Naive thymus-derived CD4-positive, alpha-beta T cell (primary cell): ENCODE results near the gene CACNG4. TPM values are rescaled to one million over a fixed set of nuclear protein-coding genes. Genes with fewer than 3 reads are reported as not detected.

Experiments
- ATAC-seq: fragments of 150-1000 bp; cut with Tn5 transposase; 2 replicates; pipeline ENCODE4 v1.10.0; 2021; ENCODE audit warnings: mild to moderate bottlenecking, moderate library complexity
- CTCF ChIA-PET: fragments of 350-600 bp; sonication (Branson Sonifier 250); formaldehyde crosslinking; loops from one replicate; lab custom pipeline; 2021; ENCODE audit warnings: antibody characterized with exemption; lab: Charles Lee
- POLR2A ChIA-PET: fragments of 350-600 bp; sonication (Branson Sonifier 250); formaldehyde crosslinking; loops from one replicate; lab custom pipeline; 2021; ENCODE audit warnings: antibody characterized with exemption, inconsistent platforms; lab: Charles Lee
- DNase-seq, 9 donors: peaks; one replicate each; pipeline versions ENCODE4 v3.0.0 to v3.0.0-alpha.2; 2020 to 2022; ENCODE audit warnings: mixed read lengths in 1 of 9
- H3K27ac ChIP-seq: one replicate; pipeline ENCODE4 v1.7.0; 2013; ENCODE audit warnings: mild to moderate bottlenecking, low read depth, low read length, moderate library complexity
- H3K27me3 ChIP-seq, 2 donors: one replicate each; pipeline ENCODE4 v1.7.0; 2013; ENCODE audit warnings: low read length in 2 of 2, mild to moderate bottlenecking in 2 of 2, moderate library complexity in 2 of 2; ENCODE audit not compliant: control insufficient read depth in 2 of 2, insufficient read depth in 2 of 2
- H3K36me3 ChIP-seq, 3 experiments: 1 replicate in 2 of 3; 2 replicates in 1 of 3; pipeline ENCODE4 v1.7.0; 2013; ENCODE audit warnings: low read length in 3 of 3, mild to moderate bottlenecking in 3 of 3, moderate library complexity in 1 of 3; ENCODE audit not compliant: insufficient read depth in 3 of 3, control insufficient read depth in 2 of 3
- H3K4me1 ChIP-seq, 2 donors: one replicate each; pipeline ENCODE4 v1.7.0; 2013; ENCODE audit warnings: low read length in 2 of 2, mild to moderate bottlenecking in 2 of 2, moderate library complexity in 1 of 2; ENCODE audit not compliant: control insufficient read depth in 2 of 2, insufficient read depth in 2 of 2
- H3K4me3 ChIP-seq: 2 replicates; pipeline ENCODE4 v1.7.0; 2013; ENCODE audit warnings: mild to moderate bottlenecking, low read length
- H3K9me3 ChIP-seq, 3 experiments: 1 replicate in 2 of 3; 2 replicates in 1 of 3; pipeline ENCODE4 v1.7.0; 2013; ENCODE audit warnings: low read length in 3 of 3; ENCODE audit not compliant: control insufficient read depth in 2 of 3
- H3K27ac Mint-ChIP-seq, 9 donors: one replicate each; pipeline ENCODE4 v1.8.0; 2020 to 2022; ENCODE audit warnings: mixed read lengths in 9 of 9, mild to moderate bottlenecking in 8 of 9, moderate library complexity in 5 of 9, inconsistent platforms in 2 of 9
- H3K27me3 Mint-ChIP-seq, 5 donors: one replicate each; pipeline ENCODE4 v1.8.0; 2021 to 2022; ENCODE audit warnings: mixed read lengths in 5 of 5, mild to moderate bottlenecking in 1 of 5
- H3K36me3 Mint-ChIP-seq, 5 donors: one replicate each; pipeline ENCODE4 v1.8.0; 2020 to 2022; ENCODE audit warnings: mixed read lengths in 5 of 5, mild to moderate bottlenecking in 3 of 5, inconsistent platforms in 1 of 5
- H3K4me1 Mint-ChIP-seq, 7 donors: one replicate each; pipeline ENCODE4 v1.8.0; 2020 to 2022; ENCODE audit warnings: mixed read lengths in 7 of 7, mild to moderate bottlenecking in 3 of 7, inconsistent platforms in 1 of 7
- H3K4me3 Mint-ChIP-seq, 10 donors: one replicate each; pipeline ENCODE4 v1.8.0; 2020 to 2022; ENCODE audit warnings: mild to moderate bottlenecking in 10 of 10, mixed read lengths in 10 of 10, moderate library complexity in 6 of 10, inconsistent platforms in 2 of 10
- H3K9me3 Mint-ChIP-seq, 11 donors: one replicate each; pipeline ENCODE4 v1.8.0; 2020 to 2022; ENCODE audit warnings: mixed read lengths in 11 of 11, mild to moderate bottlenecking in 4 of 11, inconsistent platforms in 1 of 11, moderate library complexity in 1 of 11
- intact Hi-C, 2 donors: fragments of 100-400 bp; cut with micrococcal nuclease; formaldehyde crosslinking; loops; one replicate each; pipeline ENCODE4 v1.15.1; 2023
- polyA plus RNA-seq, 2 donors: library from polyadenylated mRNA; unstranded; fragments of 300-500 nt; fragmentation: Illumina TruSeq; gene quantifications; one replicate each; pipeline ENCODE4 v1.2.3, GENCODE V29; 2021
- total RNA-seq, 6 experiments: library from RNA in 5 of 6; stranded (reverse) in 5 of 6; gene quantifications; 1 replicate in 5 of 6; 2 replicates in 1 of 6; pipeline ENCODE4 v1.2.3 and lab custom pipeline; 2021 to 2026

CACNG4 gene
- total RNA-seq (not detected), polyA plus RNA-seq (not detected), total RNA-seq (lab: John Stamatoyannopoulos, UW) (not detected)

- Mint-ChIP-seq H3K27me3 (peaks cover 52 to 71% (median 56%) of the 10 kb centered on the region in 5 donors), H3K4me3 (peak within 1 kb of the TSS in 9 of 10 donors; percentile 32 to 86 (median 68)), H3K4me1 (peaks cover 0 to 23% (median 8%) of the 10 kb centered on the region in 7 donors), H3K27ac (no peak within 1 kb of the TSS), H3K36me3 (peaks cover 0 to 4% (median 0%) of the 10 kb centered on the region in 5 donors), H3K9me3 (peaks cover 0 to 1% (median 0%) of the 10 kb centered on the region in 11 donors)
- ChIA-PET POLR2A (no interaction called here), CTCF (no interaction called here)
- no peaks in the 10 kb centered on the region for H3K9me3 ChIP-seq
- H3K27ac ChIP-seq, result no peak within 1 kb of the TSS
- H3K4me3 ChIP-seq, result no peak within 1 kb of the TSS
- no peaks in the 10 kb centered on the region for H3K4me1 ChIP-seq
- no peak for DNase-seq
- H3K36me3 ChIP-seq, result no peaks in the 10 kb centered on the region
- intact Hi-C loops, result no loop called here
- H3K27me3 ChIP-seq, result peaks cover 0 to 8% of the 10 kb centered on the region in 2 donors
- no peak for ATAC-seq
Observed at GRCh38 chr17:66963909-66964771, at the start of gene CACNG4. Gene CACNG4 (plus strand): TSS chr17:66964707. CDS start chr17:66964912, 205 bp downstream.

- H3K36me3 Mint-ChIP-seq, result peaks cover 0 to 4% (median 0%) of the 10 kb centered on the region in 5 donors
- H3K4me3 Mint-ChIP-seq, result no peak overlapping the region
- H3K9me3 ChIP-seq, result no peaks in the 10 kb centered on the region
- H3K9me3 Mint-ChIP-seq, result peaks cover 0 to 8% (median 0%) of the 10 kb centered on the region in 11 donors
- H3K27ac ChIP-seq, result no peak overlapping the region
- H3K4me1 ChIP-seq, result no peaks in the 10 kb centered on the region
- no peaks in the 10 kb centered on the region for H3K36me3 ChIP-seq
- H3K27ac Mint-ChIP-seq, result no peak overlapping the region
- peaks cover 0 to under 1% (median 0%) of the 10 kb centered on the region in 7 donors for H3K4me1 Mint-ChIP-seq
- H3K27me3 ChIP-seq, result no peaks in the 10 kb centered on the region
- no peak overlapping the region for H3K4me3 ChIP-seq
- no peak for ATAC-seq
- intact Hi-C loops, result no loop called here
- POLR2A ChIA-PET, result no interaction called here
- H3K27me3 Mint-ChIP-seq, result peaks cover 8 to 27% (median 20%) of the 10 kb centered on the region in 5 donors
- CTCF ChIA-PET, result interaction anchor here (1.0 kb wide), 1 partner anchor 9 kb away, joined by 3 read pairs; no protein-coding TSS in a partner anchor
- DNase-seq, result no peak
Observed at GRCh38 chr17:66915204-66915611, 49.3 kb upstream of the CACNG4 start.

- Mint-ChIP-seq H3K27ac (no peak overlapping the region), H3K9me3 (peaks cover 0 to 13% (median 0%) of the 10 kb centered on the region in 11 donors), H3K27me3 (peaks cover 8 to 32% (median 23%) of the 10 kb centered on the region in 5 donors), H3K4me3 (no peak overlapping the region), H3K4me1 (peaks cover 0 to 4% (median 0%) of the 10 kb centered on the region in 7 donors), H3K36me3 (peaks cover 0 to 5% (median 0%) of the 10 kb centered on the region in 5 donors)
- no peaks in the 10 kb centered on the region for H3K4me1 ChIP-seq
- ChIA-PET POLR2A (no interaction called here), CTCF (no interaction called here)
- DNase-seq, result no peak
- H3K9me3 ChIP-seq, result no peaks in the 10 kb centered on the region
- no peaks in the 10 kb centered on the region for H3K36me3 ChIP-seq
- intact Hi-C loops, result no loop called here
- no peak overlapping the region for H3K4me3 ChIP-seq
- no peak for ATAC-seq
- no peaks in the 10 kb centered on the region for H3K27me3 ChIP-seq
- no peak overlapping the region for H3K27ac ChIP-seq
Observed at GRCh38 chr17:66915792-66916191, 48.7 kb upstream of the CACNG4 start.

GRCh38 chr17:66916946-66917345, 47.6 kb upstream of the CACNG4 start:
- peaks cover 12 to 32% (median 23%) of the 10 kb centered on the region in 5 donors for H3K27me3 Mint-ChIP-seq
- POLR2A ChIA-PET, result interaction anchor here (0.6 kb wide), 1 partner anchor 248 kb away, joined by 3 read pairs; no protein-coding TSS in a partner anchor
- intact Hi-C loops, result no loop called here
- no peaks in the 10 kb centered on the region for H3K9me3 ChIP-seq
- no peak overlapping the region for H3K4me3 Mint-ChIP-seq
- H3K27me3 ChIP-seq, result no peaks in the 10 kb centered on the region
- CTCF ChIA-PET, result no interaction called here
- H3K36me3 Mint-ChIP-seq, result peaks cover 0 to 5% (median 4%) of the 10 kb centered on the region in 5 donors
- no peak overlapping the region for H3K4me3 ChIP-seq
- H3K27ac ChIP-seq, result no peak overlapping the region
- no peak overlapping the region for H3K27ac Mint-ChIP-seq
- peaks cover 0 to 4% (median 0%) of the 10 kb centered on the region in 7 donors for H3K4me1 Mint-ChIP-seq
- DNase-seq (no peak), ATAC-seq (no peak)
- no peaks in the 10 kb centered on the region for H3K4me1 ChIP-seq
- H3K9me3 Mint-ChIP-seq, result peaks cover 0 to 18% (median 4%) of the 10 kb centered on the region in 11 donors
- H3K36me3 ChIP-seq, result no peaks in the 10 kb centered on the region

GRCh38 chr17:66918896-66919295, 45.6 kb upstream of the CACNG4 start:
- H3K4me1 ChIP-seq, result no peaks in the 10 kb centered on the region
- POLR2A ChIA-PET, result no interaction called here
- intact Hi-C loops, result no loop called here
- Mint-ChIP-seq H3K27ac (no peak overlapping the region), H3K4me1 (peaks cover 0 to 4% (median 0%) of the 10 kb centered on the region in 7 donors), H3K27me3 (peaks cover 18 to 30% (median 25%) of the 10 kb centered on the region in 5 donors), H3K36me3 (peaks cover 0 to 5% (median 4%) of the 10 kb centered on the region in 5 donors), H3K4me3 (no peak overlapping the region), H3K9me3 (peaks cover 0 to 20% (median 6%) of the 10 kb centered on the region in 11 donors)
- H3K27ac ChIP-seq, result no peak overlapping the region
- no peaks in the 10 kb centered on the region for H3K9me3 ChIP-seq
- CTCF ChIA-PET, result interaction anchor here (0.6 kb wide), 1 partner anchor 717 kb away, joined by 3 read pairs; no protein-coding TSS in a partner anchor
- no peak for DNase-seq
- no peak for ATAC-seq
- no peaks in the 10 kb centered on the region for H3K27me3 ChIP-seq
- H3K4me3 ChIP-seq, result no peak overlapping the region
- H3K36me3 ChIP-seq, result no peaks in the 10 kb centered on the region

GRCh38 chr17:66920435-66920834, 44.1 kb upstream of the CACNG4 start:
- no peak overlapping the region for H3K4me3 Mint-ChIP-seq

More at GRCh38 chr17:66920435-66920834, 44.1 kb upstream of the CACNG4 start:
- peaks cover 0 to 5% (median 4%) of the 10 kb centered on the region in 5 donors for H3K36me3 Mint-ChIP-seq
- Histone ChIP-seq H3K4me1 (no peaks in the 10 kb centered on the region), H3K4me3 (no peak overlapping the region), H3K36me3 (no peaks in the 10 kb centered on the region), H3K9me3 (no peaks in the 10 kb centered on the region), H3K27ac (no peak overlapping the region), H3K27me3 (no peaks in the 10 kb centered on the region)
- H3K4me1 Mint-ChIP-seq, result peaks cover 0 to 4% (median 0%) of the 10 kb centered on the region in 7 donors
- POLR2A ChIA-PET, result interaction anchor here (0.6 kb wide), 1 partner anchor 421 kb away, joined by 3 read pairs; no protein-coding TSS in a partner anchor
- H3K27ac Mint-ChIP-seq, result no peak overlapping the region
- peaks cover 0 to 20% (median 6%) of the 10 kb centered on the region in 11 donors for H3K9me3 Mint-ChIP-seq
- intact Hi-C loops, result no loop called here
- CTCF ChIA-PET, result no interaction called here
- DNase-seq (no peak), ATAC-seq (no peak)
- H3K27me3 Mint-ChIP-seq, result peaks cover 18 to 36% (median 31%) of the 10 kb centered on the region in 5 donors
